Activated effector memory CD4-positive, alpha-beta T cell treated with Interleukin-2 at 50 U/mL for 16 hours (primary cell): ENCODE results near the gene MYO7A.

Experiments
- DNase-seq: peaks from one replicate; pipeline ENCODE4 v3.0.0-alpha.2; 2020

The MYO7A gene

GRCh38 chr11:77187776-77188632 lies 60.0 kb downstream of the MYO7A start:
- DNase-seq, result peak; percentile 49

- DNase-seq, result no peak
Measured at GRCh38 chr11:77188633-77189491, 60.8 kb downstream of the MYO7A start.

- DNase-seq, result no peak
Measured at GRCh38 chr11:77189588-77190210, 61.7 kb downstream of the MYO7A start.

GRCh38 chr11:77190331-77191075 lies 62.5 kb downstream of the MYO7A start:
- DNase-seq, result no peak

GRCh38 chr11:77191429-77191822 lies 63.4 kb downstream of the MYO7A start:
- no peak for DNase-seq

GRCh38 chr11:77191823-77192495 lies 63.9 kb downstream of the MYO7A start:
- DNase-seq, result no peak

GRCh38 chr11:77193167-77193566 lies 65.1 kb downstream of the MYO7A start:
- no peak for DNase-seq

- no peak for DNase-seq
Measured at GRCh38 chr11:77193911-77194830, 66.1 kb downstream of the MYO7A start.

- DNase-seq, result no peak
Measured at GRCh38 chr11:77195071-77195755, 67.2 kb downstream of the MYO7A start.

- DNase-seq, result no peak
Measured at GRCh38 chr11:77196961-77197360, 68.9 kb downstream of the MYO7A start.

GRCh38 chr11:77197626-77198320 lies 69.7 kb downstream of the MYO7A start:
- DNase-seq, result no peak

GRCh38 chr11:77198440-77198849 lies 70.4 kb downstream of the MYO7A start:
- DNase-seq, result no peak

- DNase-seq, result no peak
Measured at GRCh38 chr11:77199137-77199745, 71.2 kb downstream of the MYO7A start.

- no peak for DNase-seq
Measured at GRCh38 chr11:77200351-77201268, 72.6 kb downstream of the MYO7A start.

GRCh38 chr11:77201370-77201769 lies 73.3 kb downstream of the MYO7A start:
- no peak for DNase-seq

- DNase-seq, result no peak
Measured at GRCh38 chr11:77201991-77202841, 74.2 kb downstream of the MYO7A start.
